Measurements from ENCODE around the gene PRKD3.

DNA sequence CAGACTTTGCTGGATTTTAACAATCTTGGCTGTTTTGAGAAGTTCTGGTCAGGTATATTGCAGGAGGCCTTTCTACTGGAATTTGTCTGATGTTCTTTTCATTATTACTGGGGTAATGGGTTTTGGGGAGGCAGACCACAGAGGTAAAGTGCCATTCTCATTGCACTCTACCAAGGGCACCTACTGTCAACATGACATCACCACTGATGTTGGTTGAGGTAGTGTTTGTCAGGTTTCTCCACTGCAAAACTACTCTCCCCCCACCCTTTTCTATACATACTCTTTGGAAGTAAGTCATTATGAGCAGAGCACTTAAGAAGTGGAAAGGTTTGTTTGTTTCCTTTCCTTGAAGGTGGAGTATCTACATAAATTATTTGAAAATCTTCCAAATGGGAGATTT, 27.0 kb downstream of the PRKD3 start:
- TF ChIP-seq, protein P1, sequence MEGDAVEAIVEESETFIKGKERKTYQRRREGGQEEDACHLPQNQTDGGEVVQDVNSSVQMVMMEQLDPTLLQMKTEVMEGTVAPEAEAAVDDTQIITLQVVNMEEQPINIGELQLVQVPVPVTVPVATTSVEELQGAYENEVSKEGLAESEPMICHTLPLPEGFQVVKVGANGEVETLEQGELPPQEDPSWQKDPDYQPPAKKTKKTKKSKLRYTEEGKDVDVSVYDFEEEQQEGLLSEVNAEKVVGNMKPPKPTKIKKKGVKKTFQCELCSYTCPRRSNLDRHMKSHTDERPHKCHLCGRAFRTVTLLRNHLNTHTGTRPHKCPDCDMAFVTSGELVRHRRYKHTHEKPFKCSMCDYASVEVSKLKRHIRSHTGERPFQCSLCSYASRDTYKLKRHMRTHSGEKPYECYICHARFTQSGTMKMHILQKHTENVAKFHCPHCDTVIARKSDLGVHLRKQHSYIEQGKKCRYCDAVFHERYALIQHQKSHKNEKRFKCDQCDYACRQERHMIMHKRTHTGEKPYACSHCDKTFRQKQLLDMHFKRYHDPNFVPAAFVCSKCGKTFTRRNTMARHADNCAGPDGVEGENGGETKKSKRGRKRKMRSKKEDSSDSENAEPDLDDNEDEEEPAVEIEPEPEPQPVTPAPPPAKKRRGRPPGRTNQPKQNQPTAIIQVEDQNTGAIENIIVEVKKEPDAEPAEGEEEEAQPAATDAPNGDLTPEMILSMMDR (IDR thresholded peaks at IDR 0.05; ENCODE audit: insufficient read depth, low read length, poor library complexity, severe bottlenecking) = no peak
- no peak for TF ChIP-seq EZH2phosphoT487 (conservative IDR thresholded peaks at IDR 0.05; ENCODE audit: low read length)

All from SU-DHL-6 (cell line).